Measurements from ENCODE around the gene AP2A2. TPM values are rescaled to one million over a fixed set of nuclear protein-coding genes. Genes with fewer than 3 reads are reported as not detected.

Gene AP2A2
- polyA plus RNA-seq, 3 donors = 5.7 to 61.0 (median 8.2) TPM

- Histone ChIP-seq H3K79me2 (ENCODE audit: insufficient read depth, low read length) (no peaks in the 10 kb centered on the region), H3K9me3 (replicated peaks in 1 of 2; ENCODE audit: control insufficient read depth in 1 of 2, insufficient read depth in 1 of 2, low read length in 2 of 2) (no peaks in the 10 kb centered on the region), H2AFZ (ENCODE audit: insufficient read depth, low read depth, low read length, poor library complexity, severe bottlenecking) (no peak overlapping the region), H4K20me1 (ENCODE audit: insufficient read depth, low read length) (no peaks in the 10 kb centered on the region), H3K27ac (ENCODE audit: low read depth in 1 of 2, low read length in 2 of 2) (no peak overlapping the region), H3K27me3 (ENCODE audit: control insufficient read depth in 2 of 2, insufficient read depth in 2 of 2, low read length in 2 of 2) (no peaks in the 10 kb centered on the region), H3K9ac (ENCODE audit: insufficient read depth, low read length, poor library complexity, severe bottlenecking) (no peak overlapping the region), H3K4me3 (replicated peaks in 1 of 3; ENCODE audit: low read depth in 2 of 3, low read length in 3 of 3) (no peak overlapping the region), H3K4me2 (replicated peaks; ENCODE audit: extremely low read depth, low read length, poor library complexity, severe bottlenecking) (no peak overlapping the region), H3K4me1 (ENCODE audit: control insufficient read depth in 1 of 2, insufficient read depth in 2 of 2, low read length in 2 of 2) (no peaks in the 10 kb centered on the region), H3K36me3 (replicated peaks in 1 of 2; ENCODE audit: control insufficient read depth in 1 of 2, insufficient read depth in 2 of 2, low read length in 2 of 2) (no peaks in the 10 kb centered on the region)
- peaks cover 4 to 12% (median 9%) of the 10 kb centered on the region in 3 donors for H3K27me3 Mint-ChIP-seq (ENCODE audit: low read depth in 3 of 3)
- no peak for TF ChIP-seq CTCF (IDR thresholded peaks at IDR 0.05)
- intact Hi-C loops (cut with micrococcal nuclease) = no loop called here
- H3K4me1 Mint-ChIP-seq = no peaks in the 10 kb centered on the region
- DNase-seq = no peak
- H3K36me3 Mint-ChIP-seq = no peaks in the 10 kb centered on the region
- H3K4me3 Mint-ChIP-seq = no peak overlapping the region
- WGBS (ENCODE audit: insufficient coverage) = 88% methylated on average over 21 of the region's 25 CpGs
- H3K9me3 Mint-ChIP-seq = no peaks in the 10 kb centered on the region
- no peak overlapping the region for H3K27ac Mint-ChIP-seq
Observed at GRCh38 chr11:1054143-1055108, 128.8 kb downstream of the AP2A2 start.

- no peaks in the 10 kb centered on the region for H3K4me1 Mint-ChIP-seq
- Histone ChIP-seq H3K27ac (ENCODE audit: low read depth in 1 of 2, low read length in 2 of 2) (no peak overlapping the region), H2AFZ (ENCODE audit: insufficient read depth, low read depth, low read length, poor library complexity, severe bottlenecking) (no peak overlapping the region), H3K4me1 (ENCODE audit: control insufficient read depth in 1 of 2, insufficient read depth in 2 of 2, low read length in 2 of 2) (no peaks in the 10 kb centered on the region), H3K9ac (ENCODE audit: insufficient read depth, low read length, poor library complexity, severe bottlenecking) (no peak overlapping the region), H3K4me3 (replicated peaks in 1 of 3; ENCODE audit: low read depth in 2 of 3, low read length in 3 of 3) (no peak overlapping the region), H4K20me1 (ENCODE audit: insufficient read depth, low read length) (no peaks in the 10 kb centered on the region), H3K9me3 (replicated peaks in 1 of 2; ENCODE audit: control insufficient read depth in 1 of 2, insufficient read depth in 1 of 2, low read length in 2 of 2) (no peaks in the 10 kb centered on the region), H3K4me2 (replicated peaks; ENCODE audit: extremely low read depth, low read length, poor library complexity, severe bottlenecking) (no peak overlapping the region), H3K27me3 (ENCODE audit: control insufficient read depth in 2 of 2, insufficient read depth in 2 of 2, low read length in 2 of 2) (no peaks in the 10 kb centered on the region), H3K36me3 (replicated peaks in 1 of 2; ENCODE audit: control insufficient read depth in 1 of 2, insufficient read depth in 2 of 2, low read length in 2 of 2) (no peaks in the 10 kb centered on the region), H3K79me2 (ENCODE audit: insufficient read depth, low read length) (no peaks in the 10 kb centered on the region)
- DNase-seq = no peak
- H3K4me3 Mint-ChIP-seq = no peak overlapping the region
- WGBS (ENCODE audit: insufficient coverage) = 93% methylated on average over 12 of the region's 17 CpGs
- H3K27me3 Mint-ChIP-seq (ENCODE audit: low read depth in 3 of 3) = peaks cover 4 to 12% (median 9%) of the 10 kb centered on the region in 3 donors
- no peaks in the 10 kb centered on the region for H3K9me3 Mint-ChIP-seq
- no peak overlapping the region for H3K27ac Mint-ChIP-seq
- no peaks in the 10 kb centered on the region for H3K36me3 Mint-ChIP-seq
- intact Hi-C loops (cut with micrococcal nuclease) = no loop called here
- TF ChIP-seq CTCF (IDR thresholded peaks at IDR 0.05) = no peak
Observed at GRCh38 chr11:1055109-1055703, 129.5 kb downstream of the AP2A2 start.

Measured in CD14-positive monocyte (primary cell).